BLaER1 (cell line): ENCODE data around the gene SRI.

ENCODE experiments used
- H3K27ac ChIP-seq: shearing (Covaris generic); formaldehyde crosslinking; 2 replicates; pipeline ENCODE4 v1.8.1; 2022
- H3K27me3 ChIP-seq: shearing (Covaris generic); formaldehyde crosslinking; 2 replicates; pipeline ENCODE4 v1.8.1; 2022
- H3K36me3 ChIP-seq: shearing (Covaris generic); formaldehyde crosslinking; 2 replicates; pipeline ENCODE4 v1.8.1; 2022
- H3K4me1 ChIP-seq: shearing (Covaris generic); formaldehyde crosslinking; 2 replicates; pipeline ENCODE4 v1.8.1; 2022
- H3K4me2 ChIP-seq: shearing (Covaris generic); formaldehyde crosslinking; 2 replicates; pipeline ENCODE4 v1.8.1; 2022
- H3K4me3 ChIP-seq: shearing (Covaris generic); formaldehyde crosslinking; 2 replicates; pipeline ENCODE4 v1.8.1; 2022
- H3K9ac ChIP-seq: shearing (Covaris generic); formaldehyde crosslinking; 2 replicates; pipeline ENCODE4 v1.8.1; 2022
- H3K9me3 ChIP-seq: shearing (Covaris generic); formaldehyde crosslinking; 2 replicates; pipeline ENCODE4 v1.8.1; 2022
- H4K20me1 ChIP-seq: shearing (Covaris generic); formaldehyde crosslinking; 2 replicates; pipeline ENCODE4 v1.8.1; 2022
- Cebpa-rat ChIP-seq: shearing (Covaris generic); IDR thresholded peaks from 2 replicates; pipeline ENCODE4 v1.8.1; 2022

The SRI gene

GRCh38 chr7:88155756-88156155, 64.1 kb downstream of the SRI start:
- H3K4me2 ChIP-seq: no peak overlapping the region
- H4K20me1 ChIP-seq: no peaks in the 10 kb centered on the region
- TF ChIP-seq Cebpa-rat: no peak
- no peak overlapping the region for H3K27ac ChIP-seq
- H3K4me1 ChIP-seq: no peaks in the 10 kb centered on the region
- peaks cover 14% of the 10 kb centered on the region for H3K9me3 ChIP-seq
- H3K4me3 ChIP-seq: no peak overlapping the region
- H3K9ac ChIP-seq: no peak overlapping the region
- 0 out of 2 replicates have a peak, but pooled peaks cover 4% of the 10 kb centered on the region for H3K36me3 ChIP-seq
- H3K27me3 ChIP-seq: no peaks in the 10 kb centered on the region
